ENCODE measurements around the gene OGFR.

- TF ChIP-seq ARNT (IDR thresholded peaks at IDR 0.05) (no peak), SP1 (IDR thresholded peaks at IDR 0.05) (no peak), CTBP1 (IDR thresholded peaks at IDR 0.05; ENCODE audit: borderline replicate concordance) (no peak), FOXM1 (IDR thresholded peaks at IDR 0.05; ENCODE audit: borderline replicate concordance) (no peak), ZNF384 (IDR thresholded peaks at IDR 0.05) (no peak)
Measured at GRCh38 chr20:62778058-62778457, 26.6 kb upstream of the OGFR start.

Measured in HEK293T (cell line).